ENCODE results near the gene PEMT. TPM values are rescaled to one million over a fixed set of nuclear protein-coding genes. Genes with fewer than 3 reads are reported as not detected.

PEMT gene
- total RNA-seq, 1 experiment from 2014 or later, result 39.8 TPM

DNA sequence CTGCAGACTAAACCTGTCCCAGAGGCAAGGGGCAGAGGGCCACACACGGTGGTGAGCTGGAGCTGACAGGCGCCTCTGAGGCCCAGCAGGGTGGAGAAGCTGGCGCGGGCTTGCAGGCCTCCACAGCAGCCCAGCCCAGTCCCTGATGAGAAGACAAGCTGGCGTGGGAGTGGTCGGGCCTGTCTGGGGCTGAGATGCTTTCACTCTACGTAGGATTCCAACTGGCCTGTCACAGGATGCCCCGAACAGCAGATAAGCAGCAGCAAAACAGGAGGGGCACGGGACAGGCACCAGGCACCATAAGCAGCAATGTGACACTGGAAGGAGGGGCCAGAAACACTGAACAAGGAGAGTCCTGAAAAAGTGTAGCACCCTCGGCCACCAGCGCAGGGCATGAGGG lies 40.1 kb downstream of the PEMT start:
- no peak overlapping the region for H3K27ac ChIP-seq (ENCODE audit: low read depth, low read length, poor library complexity, severe bottlenecking)
- no peak overlapping the region for H3K4me3 ChIP-seq (ENCODE audit: low read depth, low read length, poor library complexity, severe bottlenecking)
- H3K27me3 ChIP-seq (replicated peaks; ENCODE audit: insufficient read depth, low read depth, low read length, poor library complexity), result no peaks in the 10 kb centered on the region
- CTCF ChIA-PET, result no interaction called here
- H3K36me3 ChIP-seq (ENCODE audit: insufficient read depth, low read length, poor library complexity, severe bottlenecking), result no peaks in the 10 kb centered on the region
- POLR2A ChIA-PET (ENCODE audit: low non-redundant PET), result no interaction called here
- no peaks in the 10 kb centered on the region for H3K9me3 ChIP-seq (ENCODE audit: low read depth, low read length, poor library complexity, severe bottlenecking)
- no peaks in the 10 kb centered on the region for H3K4me1 ChIP-seq (ENCODE audit: insufficient read depth, low read length, poor library complexity, severe bottlenecking)
- no TSS peak for BruUV-seq (replicated peaks)
- DNase-seq (ENCODE audit: low spot score), result no peak
- TF ChIP-seq, protein P1, sequence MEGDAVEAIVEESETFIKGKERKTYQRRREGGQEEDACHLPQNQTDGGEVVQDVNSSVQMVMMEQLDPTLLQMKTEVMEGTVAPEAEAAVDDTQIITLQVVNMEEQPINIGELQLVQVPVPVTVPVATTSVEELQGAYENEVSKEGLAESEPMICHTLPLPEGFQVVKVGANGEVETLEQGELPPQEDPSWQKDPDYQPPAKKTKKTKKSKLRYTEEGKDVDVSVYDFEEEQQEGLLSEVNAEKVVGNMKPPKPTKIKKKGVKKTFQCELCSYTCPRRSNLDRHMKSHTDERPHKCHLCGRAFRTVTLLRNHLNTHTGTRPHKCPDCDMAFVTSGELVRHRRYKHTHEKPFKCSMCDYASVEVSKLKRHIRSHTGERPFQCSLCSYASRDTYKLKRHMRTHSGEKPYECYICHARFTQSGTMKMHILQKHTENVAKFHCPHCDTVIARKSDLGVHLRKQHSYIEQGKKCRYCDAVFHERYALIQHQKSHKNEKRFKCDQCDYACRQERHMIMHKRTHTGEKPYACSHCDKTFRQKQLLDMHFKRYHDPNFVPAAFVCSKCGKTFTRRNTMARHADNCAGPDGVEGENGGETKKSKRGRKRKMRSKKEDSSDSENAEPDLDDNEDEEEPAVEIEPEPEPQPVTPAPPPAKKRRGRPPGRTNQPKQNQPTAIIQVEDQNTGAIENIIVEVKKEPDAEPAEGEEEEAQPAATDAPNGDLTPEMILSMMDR (conservative IDR thresholded peaks at IDR 0.05; ENCODE audit: low read depth, low read length), result no peak
- no peak for TF ChIP-seq EZH2 (IDR thresholded peaks at IDR 0.05; ENCODE audit: borderline replicate concordance, low read depth, low read length, poor library complexity, severe bottlenecking)
- intact Hi-C loops (cut with micrococcal nuclease; ENCODE audit: unreplicated experiment), result no loop called here

DNA sequence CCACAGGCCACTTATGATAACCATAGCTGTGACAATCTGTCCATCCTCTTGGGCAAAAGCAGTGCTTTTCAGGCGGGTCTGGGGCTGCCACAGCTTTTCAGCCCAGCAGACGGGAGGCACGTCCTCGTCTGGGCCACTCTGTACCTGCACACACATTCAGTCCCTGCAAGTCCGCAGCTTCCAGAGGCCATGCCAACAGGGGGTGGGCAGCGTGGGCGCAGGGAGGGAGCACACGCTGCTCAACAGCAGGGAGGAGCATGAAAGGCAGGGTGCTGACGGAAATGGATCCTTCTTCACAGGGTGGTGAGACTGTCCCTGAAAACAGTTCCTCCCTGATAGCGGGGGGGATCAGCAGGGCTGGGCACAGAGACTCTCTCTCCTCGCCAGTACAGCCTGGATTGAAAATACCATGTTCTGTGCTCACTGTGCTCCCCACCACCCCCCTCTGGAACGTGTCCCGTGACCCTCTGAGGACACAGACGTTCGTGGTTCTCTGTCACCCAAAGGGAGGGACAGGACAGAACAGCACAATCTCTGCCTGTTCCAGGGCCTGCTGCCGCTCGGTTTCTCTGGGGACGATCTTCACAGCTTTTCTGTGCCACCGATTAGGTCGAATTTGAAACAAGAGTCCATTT lies 41.7 kb downstream of the PEMT start:
- Histone ChIP-seq H3K4me3 (ENCODE audit: low read depth, low read length, poor library complexity, severe bottlenecking) (no peak overlapping the region), H3K9me3 (ENCODE audit: low read depth, low read length, poor library complexity, severe bottlenecking) (no peaks in the 10 kb centered on the region), H3K27ac (ENCODE audit: low read depth, low read length, poor library complexity, severe bottlenecking) (no peak overlapping the region), H3K27me3 (replicated peaks; ENCODE audit: insufficient read depth, low read depth, low read length, poor library complexity) (no peaks in the 10 kb centered on the region), H3K4me1 (ENCODE audit: insufficient read depth, low read length, poor library complexity, severe bottlenecking) (no peaks in the 10 kb centered on the region), H3K36me3 (ENCODE audit: insufficient read depth, low read length, poor library complexity, severe bottlenecking) (no peaks in the 10 kb centered on the region)
- no TSS peak for BruUV-seq (replicated peaks)
- intact Hi-C loops (cut with micrococcal nuclease; ENCODE audit: unreplicated experiment), result no loop called here
- ChIA-PET CTCF (no interaction called here), POLR2A (ENCODE audit: low non-redundant PET) (interaction anchor here (0.7 kb wide), 1 partner anchor 198 kb away, joined by 4 read pairs; no protein-coding TSS in a partner anchor)
- no peak for DNase-seq (ENCODE audit: low spot score)
- TF ChIP-seq EZH2 (IDR thresholded peaks at IDR 0.05; ENCODE audit: borderline replicate concordance, low read depth, low read length, poor library complexity, severe bottlenecking), result no peak
- TF ChIP-seq, protein P1 (conservative IDR thresholded peaks at IDR 0.05; ENCODE audit: low read depth, low read length), result no peak

DNA sequence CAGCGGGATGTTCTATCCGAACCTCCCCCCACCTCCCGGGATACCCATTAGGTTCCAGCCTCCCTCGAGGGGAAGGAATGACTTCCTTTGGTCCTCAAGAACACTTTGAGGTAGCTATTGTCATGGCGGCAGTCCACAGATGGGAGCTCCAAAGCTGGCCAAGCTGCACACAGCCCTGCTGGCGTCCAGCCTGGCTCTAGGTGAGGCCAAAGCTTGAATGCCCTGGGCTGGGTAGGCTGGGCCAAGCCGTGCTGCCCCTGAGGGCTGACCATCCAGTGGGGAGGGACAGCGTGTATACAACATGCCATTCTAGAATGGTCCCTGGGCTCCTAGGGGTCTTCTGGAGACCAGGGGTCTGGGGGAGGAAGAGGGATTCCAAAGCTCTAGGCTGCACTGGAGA lies 43.5 kb downstream of the PEMT start:
- Histone ChIP-seq H3K9me3 (ENCODE audit: low read depth, low read length, poor library complexity, severe bottlenecking) (no peaks in the 10 kb centered on the region), H3K4me3 (ENCODE audit: low read depth, low read length, poor library complexity, severe bottlenecking) (no peak overlapping the region), H3K27ac (ENCODE audit: low read depth, low read length, poor library complexity, severe bottlenecking) (no peak overlapping the region), H3K27me3 (replicated peaks; ENCODE audit: insufficient read depth, low read depth, low read length, poor library complexity) (no peaks in the 10 kb centered on the region), H3K4me1 (ENCODE audit: insufficient read depth, low read length, poor library complexity, severe bottlenecking) (no peaks in the 10 kb centered on the region), H3K36me3 (ENCODE audit: insufficient read depth, low read length, poor library complexity, severe bottlenecking) (no peaks in the 10 kb centered on the region)
- intact Hi-C loops (cut with micrococcal nuclease; ENCODE audit: unreplicated experiment), result no loop called here
- no peak for DNase-seq (ENCODE audit: low spot score)
- ChIA-PET POLR2A (ENCODE audit: low non-redundant PET) (no interaction called here), CTCF (no interaction called here)
- TF ChIP-seq, protein P1 (conservative IDR thresholded peaks at IDR 0.05; ENCODE audit: low read depth, low read length), result no peak
- TF ChIP-seq EZH2 (IDR thresholded peaks at IDR 0.05; ENCODE audit: borderline replicate concordance, low read depth, low read length, poor library complexity, severe bottlenecking), result no peak
- no TSS peak for BruUV-seq (replicated peaks)

All from A673 (cell line).